Psoas muscle (tissue), 8 donors: ENCODE measurements around the gene NFKBIL1. TPM values are rescaled to one million over a fixed set of nuclear protein-coding genes. Genes with fewer than 3 reads are reported as not detected.

Experiments
- ATAC-seq, 4 donors: fragments of 200-7000 bp; cut with Tn5 transposase; one replicate each; pipeline ENCODE4 v1.9.1; 2020; ENCODE audit warnings: moderate library complexity in 3 of 4, mild to moderate bottlenecking in 2 of 4
- DNase-seq, 2 donors: peaks; one replicate each; pipeline ENCODE4 v3.0.0-alpha.2; 2020
- H3K27ac ChIP-seq: fragments of 200-600 bp; one replicate; pipeline ENCODE4 v1.8.0; 2022
- H3K27me3 ChIP-seq, 3 donors: fragments of 200-600 bp in 1 of 3; one replicate each; pipeline versions ENCODE4 v1.6.1 to v1.8.0; 2013 to 2022; ENCODE audit warnings: low read length in 2 of 3, mild to moderate bottlenecking in 2 of 3, moderate library complexity in 1 of 3; ENCODE audit not compliant: insufficient read depth in 3 of 3
- H3K36me3 ChIP-seq, 2 donors: fragments of 200-600 bp in 1 of 2; one replicate each; pipeline versions ENCODE4 v1.6.1 to v1.8.0; 2013 to 2022; ENCODE audit warnings: low read depth in 1 of 2, mild to moderate bottlenecking in 1 of 2, moderate library complexity in 1 of 2; ENCODE audit not compliant: insufficient read depth in 1 of 2
- H3K4me1 ChIP-seq: fragments of 200-600 bp; one replicate; pipeline ENCODE4 v1.8.0; 2022
- H3K4me3 ChIP-seq: fragments of 200-600 bp; one replicate; pipeline ENCODE4 v1.8.0; 2022; ENCODE audit warnings: mild to moderate bottlenecking
- H3K9me3 ChIP-seq: fragments of 200-600 bp; one replicate; pipeline ENCODE4 v1.8.0; 2022
- WGBS, 3 donors: extraction: QIAGEN DNeasy Blood & Tissue Kit; methylation state at CpG; one replicate each; pipeline versions ENCODE4 v1.1.6 to v1.1.7; 2013; 5-methylcytosine and 5-hydroxymethylcytosine counted together
- intact Hi-C, 2 donors: fragments of 100-400 bp; cut with DNase I; formaldehyde crosslinking; loops; one replicate each; pipeline versions ENCODE4 v1.11.0 to v1.14.2; 2022
- polyA plus RNA-seq, 3 donors: library from polyadenylated mRNA; stranded (reverse); fragments of 200-250 nt; gene quantifications; one replicate each; pipeline ENCODE4 v1.2.3, GENCODE V29; 2013
- total RNA-seq, 4 donors: library from RNA; stranded (reverse); fragmentation: NEBNext Ultra II Directional in 2 of 4; extraction: Animal tissue kit (Norgen Biotek cat#: 25700) in 2 of 4; gene quantifications; one replicate each; pipeline versions ENCODE4 v1.2.1 to v1.2.4, GENCODE V29; 2021 to 2023
- TF ChIP-seq, protein P1 (sequence below): fragments of 200-600 bp; IDR thresholded peaks from one replicate; pipeline ENCODE4 v1.8.0; 2022; ENCODE audit warnings: antibody characterized with exemption
- donor health status: healthy with polysubstance abuse.
- donor health status: DM: no; HTN: no; CAD: no; lungs with moderate emphysema.
- donor health status: Bipolar disorder and iron deficiency.
- donor health status: healthy.
- donor health status: DM: yes; HTN: yes; CAD: no.
- donor health status: DM: no; HTN: no; CAD: no.
- donor health status: DM: no; HTN: no; CAD: no.
- donor health status: DM: yes; HTN: yes; CAD: no.

Gene NFKBIL1
- total and polyA plus RNA-seq, 7 donors = 13.7 to 29.3 (median 19.1) TPM

DNA sequence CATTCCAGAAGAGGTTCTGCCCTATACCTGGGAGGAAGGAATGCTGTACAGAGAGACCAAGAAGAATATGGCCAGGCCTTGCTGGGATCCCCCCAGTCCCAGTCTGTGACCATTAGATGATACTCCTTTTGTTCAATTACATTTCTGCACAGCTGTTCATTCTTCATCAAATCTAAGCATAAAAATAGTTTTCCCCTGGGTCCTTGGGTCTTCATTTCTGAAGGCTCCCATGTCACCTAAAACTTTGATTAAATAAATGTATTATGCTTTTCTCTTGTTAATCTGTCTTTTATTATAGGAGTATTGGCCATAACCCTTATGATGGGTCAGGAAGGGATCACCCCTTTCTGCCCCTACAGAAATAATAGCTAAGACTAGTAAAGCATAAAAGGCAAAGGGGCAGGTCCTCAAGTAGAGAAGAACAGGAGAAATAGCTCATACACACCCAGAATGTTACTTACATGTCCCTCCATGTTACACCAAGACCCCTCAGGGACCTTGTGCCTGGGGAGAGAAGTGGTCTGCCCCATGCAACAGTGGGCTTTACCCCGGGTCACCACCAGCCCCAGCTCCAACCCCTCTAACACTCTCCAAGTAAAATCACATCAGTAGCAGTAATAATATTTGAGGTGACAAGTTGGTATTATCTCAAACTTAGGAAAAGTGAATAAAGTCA, 22.6 kb downstream of the NFKBIL1 start:
- no peak for DNase-seq
- TF ChIP-seq, protein P1, sequence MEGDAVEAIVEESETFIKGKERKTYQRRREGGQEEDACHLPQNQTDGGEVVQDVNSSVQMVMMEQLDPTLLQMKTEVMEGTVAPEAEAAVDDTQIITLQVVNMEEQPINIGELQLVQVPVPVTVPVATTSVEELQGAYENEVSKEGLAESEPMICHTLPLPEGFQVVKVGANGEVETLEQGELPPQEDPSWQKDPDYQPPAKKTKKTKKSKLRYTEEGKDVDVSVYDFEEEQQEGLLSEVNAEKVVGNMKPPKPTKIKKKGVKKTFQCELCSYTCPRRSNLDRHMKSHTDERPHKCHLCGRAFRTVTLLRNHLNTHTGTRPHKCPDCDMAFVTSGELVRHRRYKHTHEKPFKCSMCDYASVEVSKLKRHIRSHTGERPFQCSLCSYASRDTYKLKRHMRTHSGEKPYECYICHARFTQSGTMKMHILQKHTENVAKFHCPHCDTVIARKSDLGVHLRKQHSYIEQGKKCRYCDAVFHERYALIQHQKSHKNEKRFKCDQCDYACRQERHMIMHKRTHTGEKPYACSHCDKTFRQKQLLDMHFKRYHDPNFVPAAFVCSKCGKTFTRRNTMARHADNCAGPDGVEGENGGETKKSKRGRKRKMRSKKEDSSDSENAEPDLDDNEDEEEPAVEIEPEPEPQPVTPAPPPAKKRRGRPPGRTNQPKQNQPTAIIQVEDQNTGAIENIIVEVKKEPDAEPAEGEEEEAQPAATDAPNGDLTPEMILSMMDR = no peak
- no peaks in the 10 kb centered on the region for H3K36me3 ChIP-seq
- ATAC-seq = no peak
- H3K27me3 ChIP-seq = peaks cover 0 to 2% (median 0%) of the 10 kb centered on the region in 3 donors
- no peaks in the 10 kb centered on the region for H3K9me3 ChIP-seq
- intact Hi-C loops = no loop called here
- H3K4me1 ChIP-seq = no peaks in the 10 kb centered on the region
- 68 to 79% (median 75%) methylated on average over 1 of the region's 1 CpG for WGBS, 3 donors
- no peak overlapping the region for H3K4me3 ChIP-seq
- H3K27ac ChIP-seq = no peak overlapping the region

DNA sequence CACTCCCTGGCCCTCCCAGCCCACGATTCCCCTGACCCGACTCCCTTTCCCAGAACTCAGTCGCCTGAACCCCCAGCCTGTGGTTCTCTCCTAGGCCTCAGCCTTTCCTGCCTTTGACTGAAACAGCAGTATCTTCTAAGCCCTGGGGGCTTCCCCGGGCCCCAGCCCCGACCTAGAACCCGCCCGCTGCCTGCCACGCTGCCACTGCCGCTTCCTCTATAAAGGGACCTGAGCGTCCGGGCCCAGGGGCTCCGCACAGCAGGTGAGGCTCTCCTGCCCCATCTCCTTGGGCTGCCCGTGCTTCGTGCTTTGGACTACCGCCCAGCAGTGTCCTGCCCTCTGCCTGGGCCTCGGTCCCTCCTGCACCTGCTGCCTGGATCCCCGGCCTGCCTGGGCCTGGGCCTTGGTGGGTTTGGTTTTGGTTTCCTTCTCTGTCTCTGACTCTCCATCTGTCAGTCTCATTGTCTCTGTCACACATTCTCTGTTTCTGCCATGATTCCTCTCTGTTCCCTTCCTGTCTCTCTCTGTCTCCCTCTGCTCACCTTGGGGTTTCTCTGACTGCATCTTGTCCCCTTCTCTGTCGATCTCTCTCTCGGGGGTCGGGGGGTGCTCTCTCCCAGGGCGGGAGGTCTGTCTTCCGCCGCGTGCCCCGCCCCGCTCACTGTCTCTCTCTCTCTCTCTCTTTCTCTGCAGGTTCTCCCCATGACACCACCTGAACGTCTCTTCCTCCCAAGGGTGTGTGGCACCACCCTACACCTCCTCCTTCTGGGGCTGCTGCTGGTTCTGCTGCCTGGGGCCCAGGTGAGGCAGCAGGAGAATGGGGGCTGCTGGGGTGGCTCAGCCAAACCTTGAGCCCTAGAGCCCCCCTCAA, 24.9 kb downstream of the NFKBIL1 start, which contains the start of gene LTA:
Gene LTA (plus strand): TSS at position 249 of the 871 bp plus-strand sequence. CDS start 454 bp downstream, at position 703.
- no peak for ATAC-seq
- Histone ChIP-seq H3K27ac (no peak within 1 kb of the TSS), H3K27me3 (peaks cover 0 to 2% (median 0%) of the 10 kb centered on the region in 3 donors)

GRCh38 chr6:31573239-31574105, 26.1 kb downstream of the NFKBIL1 start:
- H3K9me3 ChIP-seq = no peaks in the 10 kb centered on the region
- H3K27me3 ChIP-seq = no peaks in the 10 kb centered on the region
- no peak overlapping the region for H3K4me3 ChIP-seq
- TF ChIP-seq, protein P1 = no peak
- no peaks in the 10 kb centered on the region for H3K36me3 ChIP-seq
- intact Hi-C loops = no loop called here
- no peak overlapping the region for H3K27ac ChIP-seq
- H3K4me1 ChIP-seq = no peaks in the 10 kb centered on the region
- ATAC-seq (no peak), DNase-seq (no peak)
- 84 to 86% (median 84%) methylated on average over 9 of the region's 9 CpGs for WGBS, 3 donors

More for the DNA sequence above, 24.9 kb downstream of the NFKBIL1 start, which contains the start of gene LTA:
- H3K36me3 ChIP-seq = no peaks in the 10 kb centered on the region
- H3K9me3 ChIP-seq = no peaks in the 10 kb centered on the region
- 78 to 84% (median 83%) methylated on average over 27 of the region's 27 CpGs for WGBS, 3 donors
- TF ChIP-seq, protein P1 = no peak
- no peak for DNase-seq
- H3K4me1 ChIP-seq = no peaks in the 10 kb centered on the region
- intact Hi-C loops = no loop called here
- no peak within 1 kb of the TSS for H3K4me3 ChIP-seq

GRCh38 chr6:31574106-31575061, 27.0 kb downstream of the NFKBIL1 start:
- no peak overlapping the region for H3K27ac ChIP-seq
- WGBS, 3 donors = 74 to 86% (median 80%) methylated on average over 14 of the region's 14 CpGs

More at GRCh38 chr6:31574106-31575061, 27.0 kb downstream of the NFKBIL1 start:
- Histone ChIP-seq H3K36me3 (no peaks in the 10 kb centered on the region), H3K9me3 (no peaks in the 10 kb centered on the region), H3K4me1 (no peaks in the 10 kb centered on the region), H3K4me3 (no peak overlapping the region), H3K27me3 (no peaks in the 10 kb centered on the region)
- no peak for DNase-seq
- intact Hi-C loops = no loop called here
- ATAC-seq = no peak
- TF ChIP-seq, protein P1 = no peak
